Astrocyte of the spinal cord (primary cell): ENCODE results near the gene HRH1.

Source experiments
- DNase-seq: peaks from one replicate; pipeline ENCODE4 v3.0.0; 2011; ENCODE audit warnings: low read depth, low spot score
- H3K4me3 ChIP-seq: 2 replicates; pipeline ENCODE4 v1.5.1; 2011; ENCODE audit warnings: low read depth, mild to moderate bottlenecking, low read length, moderate library complexity
- CTCF ChIP-seq: IDR thresholded peaks from 2 replicates; pipeline ENCODE4 v1.5.1; 2012; ENCODE audit warnings: low read depth, mild to moderate bottlenecking, low read length, inconsistent platforms
- in situ Hi-C: cut with HindIII; loops from 2 replicates; pipeline ENCODE4 v1.10.0; 2017; ENCODE audit warnings: low sequenced_read_pairs

The HRH1 gene

DNA sequence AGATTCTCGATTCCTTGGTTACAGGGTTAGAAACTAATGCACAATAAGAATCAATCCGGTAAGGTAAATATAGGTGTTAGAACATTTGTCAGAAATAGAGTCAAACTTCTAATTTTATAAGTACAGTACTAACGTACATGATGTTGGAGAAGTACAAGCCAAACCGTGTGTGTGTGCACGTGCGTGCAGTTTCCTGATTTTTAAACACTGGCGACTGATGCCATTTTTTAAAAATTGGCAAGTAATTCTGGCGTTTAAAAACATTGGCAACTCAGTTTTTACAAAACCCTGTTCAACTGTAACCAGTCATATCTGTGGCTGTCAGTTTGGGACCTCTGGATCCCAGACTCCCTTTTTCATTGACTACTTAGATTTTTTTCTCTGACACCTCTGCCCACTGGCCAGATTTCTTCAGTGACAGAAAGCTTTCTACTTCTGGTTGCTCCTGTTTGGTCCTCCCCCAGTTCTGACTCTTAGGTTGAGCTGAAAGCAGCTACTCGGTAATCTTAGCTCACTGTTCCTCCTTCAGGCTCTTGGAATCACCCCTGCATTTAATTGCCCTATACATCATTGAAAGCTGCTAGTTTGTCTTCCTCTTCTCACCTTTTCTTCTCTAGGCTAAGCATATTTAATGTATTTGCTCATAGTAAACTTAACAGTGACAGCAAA lies 118.7 kb downstream of the HRH1 start:
- DNase-seq = no peak

GRCh38 chr3:11273891-11274291 lies 119.6 kb downstream of the HRH1 start:
- in situ Hi-C loops = no loop called here
- no peak for DNase-seq
- TF ChIP-seq CTCF = no peak
- H3K4me3 ChIP-seq = no peak overlapping the region

More for the DNA sequence above, 118.7 kb downstream of the HRH1 start:
- TF ChIP-seq CTCF = no peak
- in situ Hi-C loops = no loop called here
- H3K4me3 ChIP-seq = peak overlapping the region; percentile 81

DNA sequence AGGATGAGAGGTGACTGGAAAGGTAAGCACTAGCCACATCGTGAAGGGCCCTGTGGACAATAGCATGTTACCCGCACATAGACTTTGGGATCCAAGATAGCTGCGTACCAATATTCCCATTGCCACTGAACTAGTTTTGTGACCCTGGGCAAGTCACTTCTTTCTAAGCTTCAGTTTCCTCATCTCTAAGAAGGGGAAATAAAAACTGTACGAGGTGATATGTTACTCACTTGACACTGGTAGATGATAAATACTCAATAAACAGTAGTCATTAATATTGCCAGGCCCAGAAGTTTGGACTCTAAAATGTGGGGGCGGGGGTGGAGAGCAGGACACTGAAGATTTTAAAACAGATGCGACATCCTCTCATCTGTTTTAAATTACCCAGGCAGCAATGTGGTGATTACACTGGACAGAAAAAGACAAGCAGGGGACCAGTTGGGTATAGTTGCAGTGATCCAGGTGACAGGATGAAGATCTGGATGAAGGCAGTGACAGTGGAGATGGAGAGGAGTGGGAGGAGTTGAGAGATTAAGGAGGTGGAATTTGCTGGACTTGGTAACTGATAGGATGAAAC lies 120.4 kb downstream of the HRH1 start:
- no peak for DNase-seq
- in situ Hi-C loops = no loop called here
- no peak overlapping the region for H3K4me3 ChIP-seq
- no peak for TF ChIP-seq CTCF

GRCh38 chr3:11275926-11276325 lies 121.6 kb downstream of the HRH1 start:
- H3K4me3 ChIP-seq = no peak overlapping the region
- in situ Hi-C loops = no loop called here
- TF ChIP-seq CTCF = no peak
- no peak for DNase-seq

- DNase-seq = no peak
- in situ Hi-C loops = no loop called here
- TF ChIP-seq CTCF = no peak
- no peak overlapping the region for H3K4me3 ChIP-seq
Measured at GRCh38 chr3:11276901-11277300, 122.6 kb downstream of the HRH1 start.

- in situ Hi-C loops = no loop called here
- peak; percentile 70 for DNase-seq
- H3K4me3 ChIP-seq = no peak overlapping the region
- no peak for TF ChIP-seq CTCF
Measured at GRCh38 chr3:11282250-11283138, 128.2 kb downstream of the HRH1 start.
